ENCODE data around the gene RSPH1. TPM values are rescaled to one million over a fixed set of nuclear protein-coding genes. Genes with fewer than 3 reads are reported as not detected.
A peak's percentile ranks its signal among the peaks of the same experiment; 100 is the strongest.

Gene RSPH1
- total RNA-seq, 2 experiments from 2014 or later, result 0.34 to 0.38 TPM

GRCh38 chr21:42435401-42435800, 60.6 kb downstream of the RSPH1 start:
- ATAC-seq (ENCODE audit: poor library complexity), result no peak
- ChIA-PET CTCF (no interaction called here), POLR2A (interaction anchor here (1.2 to 2.2 kb wide), 5 partner anchors 10 to 32 kb away, joined by 3 to 10 read pairs (median 6); partner anchors contain the start of gene UBASH3A)
- Mint-ChIP-seq H3K27me3 (no peaks in the 10 kb centered on the region), H3K27ac (peak overlapping the region; percentile 89), H3K9me3 (no peaks in the 10 kb centered on the region), H3K36me3 (ENCODE audit: low read depth) (peaks cover 100% of the 10 kb centered on the region), H3K4me1 (ENCODE audit: low read depth) (peaks cover 57% of the 10 kb centered on the region), H3K4me3 (no peak overlapping the region)
- no peaks in the 10 kb centered on the region for H3K27me3 ChIP-seq (ENCODE audit: control insufficient read depth in 1 of 2, insufficient read depth in 2 of 2, low read length in 2 of 2)
- peaks cover 98% of the 10 kb centered on the region for H3K36me3 ChIP-seq (ENCODE audit: insufficient read depth, low read length)
- no peak for TF ChIP-seq CTCF (IDR thresholded peaks at IDR 0.05)
- H3K4me1 ChIP-seq (ENCODE audit: insufficient read depth, low read length), result peaks cover 36% of the 10 kb centered on the region
- H3K27ac ChIP-seq (ENCODE audit: low read depth in 1 of 2, low read length in 2 of 2), result no peak overlapping the region
- intact Hi-C loops (cut with DNase I, micrococcal nuclease), result loop anchor here in 1 of 2 experiments (5.0 kb wide), 1 partner anchor 38 kb away; the partner anchor contains the start of gene TMPRSS3
- DNase-seq, result no peak
- no peak overlapping the region for H3K4me3 ChIP-seq (ENCODE audit: low read length)
- peaks cover 0 to 5% of the 10 kb centered on the region in 2 experiments for H3K9me3 ChIP-seq (ENCODE audit: control insufficient read depth in 1 of 2, insufficient read depth in 1 of 2, low read length in 2 of 2)

- no peaks in the 10 kb centered on the region for H3K9me3 Mint-ChIP-seq
- H3K9me3 ChIP-seq (ENCODE audit: control insufficient read depth in 1 of 2, insufficient read depth in 1 of 2, low read length in 2 of 2), result peaks cover 0 to 5% of the 10 kb centered on the region in 2 experiments
- H3K4me1 Mint-ChIP-seq (ENCODE audit: low read depth), result peaks cover 54% of the 10 kb centered on the region
- H3K27ac Mint-ChIP-seq, result peak overlapping the region; percentile 89
- H3K36me3 ChIP-seq (ENCODE audit: insufficient read depth, low read length), result peaks cover 98% of the 10 kb centered on the region
- no peak overlapping the region for H3K4me3 Mint-ChIP-seq
- ChIA-PET POLR2A (interaction anchor here (1.2 to 1.8 kb wide), 4 partner anchors 10 to 31 kb away, joined by 3 to 10 read pairs (median 6); partner anchors contain the start of gene UBASH3A), CTCF (interaction anchor here (0.8 kb wide), 1 partner anchor 53 kb away, joined by 3 read pairs; no protein-coding TSS in a partner anchor)
- H3K27me3 ChIP-seq (ENCODE audit: control insufficient read depth in 1 of 2, insufficient read depth in 2 of 2, low read length in 2 of 2), result no peaks in the 10 kb centered on the region
- no peak overlapping the region for H3K4me3 ChIP-seq (ENCODE audit: low read length)
- peaks cover 100% of the 10 kb centered on the region for H3K36me3 Mint-ChIP-seq (ENCODE audit: low read depth)
- no peak overlapping the region for H3K27ac ChIP-seq (ENCODE audit: low read depth in 1 of 2, low read length in 2 of 2)
- intact Hi-C loops (cut with DNase I, micrococcal nuclease), result loop anchor here in 1 of 2 experiments (5.0 kb wide), 1 partner anchor 38 kb away; the partner anchor contains the start of gene TMPRSS3
- peaks cover 33% of the 10 kb centered on the region for H3K4me1 ChIP-seq (ENCODE audit: insufficient read depth, low read length)
- DNase-seq (no peak), ATAC-seq (ENCODE audit: poor library complexity) (peak; percentile 58)
- H3K27me3 Mint-ChIP-seq, result no peaks in the 10 kb centered on the region
- no peak for TF ChIP-seq CTCF (IDR thresholded peaks at IDR 0.05)
Observed at GRCh38 chr21:42434884-42435283, 61.1 kb downstream of the RSPH1 start.

- peaks cover 98% of the 10 kb centered on the region for H3K36me3 ChIP-seq (ENCODE audit: insufficient read depth, low read length)
- H3K4me3 ChIP-seq (ENCODE audit: low read length), result no peak overlapping the region
- no peak overlapping the region for H3K4me3 Mint-ChIP-seq
- H3K4me1 ChIP-seq (ENCODE audit: insufficient read depth, low read length), result peaks cover 30% of the 10 kb centered on the region
- intact Hi-C loops (cut with DNase I, micrococcal nuclease), result no loop called here
- peak overlapping the region; percentile 89 for H3K27ac Mint-ChIP-seq
- no peak for TF ChIP-seq CTCF (IDR thresholded peaks at IDR 0.05)
- H3K9me3 Mint-ChIP-seq, result no peaks in the 10 kb centered on the region
- POLR2A ChIA-PET, result interaction anchor here (1.8 kb wide), 1 partner anchor 11 kb away, joined by 6 read pairs; no protein-coding TSS in a partner anchor
- ATAC-seq (ENCODE audit: poor library complexity), result no peak
- no peak for DNase-seq
- H3K27ac ChIP-seq (ENCODE audit: low read depth in 1 of 2, low read length in 2 of 2), result no peak overlapping the region
- CTCF ChIA-PET, result interaction anchor here (0.8 kb wide), 1 partner anchor 53 kb away, joined by 3 read pairs; no protein-coding TSS in a partner anchor
- peaks cover 0 to 5% of the 10 kb centered on the region in 2 experiments for H3K9me3 ChIP-seq (ENCODE audit: control insufficient read depth in 1 of 2, insufficient read depth in 1 of 2, low read length in 2 of 2)
- H3K4me1 Mint-ChIP-seq (ENCODE audit: low read depth), result peaks cover 46% of the 10 kb centered on the region
- no peaks in the 10 kb centered on the region for H3K27me3 ChIP-seq (ENCODE audit: control insufficient read depth in 1 of 2, insufficient read depth in 2 of 2, low read length in 2 of 2)
- H3K36me3 Mint-ChIP-seq (ENCODE audit: low read depth), result peaks cover 100% of the 10 kb centered on the region
- H3K27me3 Mint-ChIP-seq, result no peaks in the 10 kb centered on the region
Observed at GRCh38 chr21:42433946-42434551, 62.0 kb downstream of the RSPH1 start.

All from CD4-positive, alpha-beta T cell (primary cell).